ENCODE results near the gene AADACL4.
A peak's percentile ranks its signal among the peaks of the same experiment; 100 is the strongest.
"Not testable (repeated sequence)": the region's sequence is repeated elsewhere in the genome, so short reads cannot be mapped to it uniquely, and the experiment has no call there.

The AADACL4 gene

GRCh38 chr1:12658531-12659453 lies 14.9 kb downstream of the AADACL4 start:
- DNase-seq (ENCODE audit: low read depth in 2 of 2) = peak; percentile 43 to 59

- no peak for DNase-seq (ENCODE audit: low read depth in 2 of 2)
Observed at GRCh38 chr1:12661606-12662219, 17.8 kb downstream of the AADACL4 start.

GRCh38 chr1:12662556-12662955 lies 18.7 kb downstream of the AADACL4 start:
- DNase-seq (ENCODE audit: low read depth in 2 of 2) = no peak

- no peak for DNase-seq (ENCODE audit: low read depth in 2 of 2)
Observed at GRCh38 chr1:12665511-12665910, 21.6 kb downstream of the AADACL4 start.

GRCh38 chr1:12666141-12666735 lies 22.4 kb downstream of the AADACL4 start:
- DNase-seq (ENCODE audit: low read depth in 2 of 2) = no peak

- DNase-seq (ENCODE audit: low read depth in 2 of 2) = no peak
Observed at GRCh38 chr1:12669529-12670068, 25.7 kb downstream of the AADACL4 start.

GRCh38 chr1:12674358-12674757 lies 30.5 kb downstream of the AADACL4 start:
- no peak for DNase-seq (ENCODE audit: low read depth in 2 of 2)

- not testable (repeated sequence) for DNase-seq (ENCODE audit: low read depth in 2 of 2)
Observed at GRCh38 chr1:12676122-12676521, 32.2 kb downstream of the AADACL4 start.

- DNase-seq (ENCODE audit: low read depth in 2 of 2) = no peak
Observed at GRCh38 chr1:12677565-12677964, 33.7 kb downstream of the AADACL4 start.

- no peak for DNase-seq (ENCODE audit: low read depth in 2 of 2)
Observed at GRCh38 chr1:12678350-12678749, 34.5 kb downstream of the AADACL4 start.

GRCh38 chr1:12678820-12679219 lies 34.9 kb downstream of the AADACL4 start:
- DNase-seq (ENCODE audit: low read depth in 2 of 2) = no peak

- no peak for DNase-seq (ENCODE audit: low read depth in 2 of 2)
Observed at GRCh38 chr1:12690156-12690555, 46.3 kb downstream of the AADACL4 start.

- no peak for DNase-seq (ENCODE audit: low read depth in 2 of 2)
Observed at GRCh38 chr1:12692967-12693782, 49.3 kb downstream of the AADACL4 start.

- DNase-seq (ENCODE audit: low read depth in 2 of 2) = no peak
Observed at GRCh38 chr1:12696658-12697057, 52.8 kb downstream of the AADACL4 start.

GRCh38 chr1:12697397-12697796 lies 53.5 kb downstream of the AADACL4 start:
- no peak for DNase-seq (ENCODE audit: low read depth in 2 of 2)

- DNase-seq (ENCODE audit: low read depth in 2 of 2) = no peak
Observed at GRCh38 chr1:12703821-12704451, 60.1 kb downstream of the AADACL4 start.

- DNase-seq (ENCODE audit: low read depth in 2 of 2) = no peak
Observed at GRCh38 chr1:12706061-12706460, 62.2 kb downstream of the AADACL4 start.

GRCh38 chr1:12708396-12709090 lies 64.7 kb downstream of the AADACL4 start:
- DNase-seq (ENCODE audit: low read depth in 2 of 2) = no peak

GRCh38 chr1:12709091-12709491 lies 65.2 kb downstream of the AADACL4 start:
- DNase-seq (ENCODE audit: low read depth in 2 of 2) = no peak

GRCh38 chr1:12709696-12710095 lies 65.8 kb downstream of the AADACL4 start:
- DNase-seq (ENCODE audit: low read depth in 2 of 2) = no peak
